Measurements from ENCODE around the gene CHRNE.

- no peak for TF ChIP-seq CTCF (IDR thresholded peaks at IDR 0.05; ENCODE audit: low read depth, low read length, poor library complexity, severe bottlenecking)
- TF ChIP-seq EZH2phosphoT487 (IDR thresholded peaks at IDR 0.05; ENCODE audit: borderline replicate concordance, low read length): no peak
Observed at GRCh38 chr17:4853208-4853671, 49.7 kb downstream of the CHRNE start.

Data from DOHH2 (cell line).